ENCODE results near the gene PARD3. TPM values are rescaled to one million over a fixed set of nuclear protein-coding genes. Genes with fewer than 3 reads are reported as not detected.

The PARD3 gene
- total and polyA plus RNA-seq, 2 donors from 2014 or later = 21.1 to 47.5 TPM

DNA sequence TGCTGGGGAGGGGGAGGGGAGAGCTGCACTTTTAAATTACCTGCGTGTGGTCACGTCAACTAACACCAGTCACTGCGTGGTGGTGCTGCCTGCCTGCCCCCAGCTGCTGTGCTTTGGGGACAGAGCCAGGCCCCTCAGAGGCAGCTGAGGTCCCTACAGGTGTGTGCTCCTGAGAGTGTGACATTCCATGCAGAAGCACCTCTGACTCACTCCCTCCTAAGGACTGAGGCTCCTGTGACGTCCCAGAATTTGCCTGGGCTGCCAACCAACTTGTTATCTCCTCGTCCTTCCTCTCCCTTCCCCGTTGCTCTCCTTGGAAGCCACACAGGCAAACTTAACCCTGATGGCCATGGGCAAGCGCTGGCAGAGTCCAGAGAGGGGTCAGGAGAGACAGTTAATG, 563.0 kb downstream of the PARD3 start:
- FAIRE-seq (no peak), DNase-seq (no peak)
- H3K27me3 ChIP-seq (ENCODE audit: control insufficient read depth, insufficient read depth, low read length) = no peaks in the 10 kb centered on the region
- H3K9me3 ChIP-seq (ENCODE audit: control insufficient read depth in 2 of 3, insufficient read depth in 1 of 3, low read length in 3 of 3) = no peaks in the 10 kb centered on the region
- no peak overlapping the region for H3K27ac ChIP-seq (ENCODE audit: low read depth in 2 of 2, low read length in 2 of 2)
- H3K9ac ChIP-seq (ENCODE audit: low read length in 3 of 3) = no peak overlapping the region
- no peaks in the 10 kb centered on the region for H3K36me3 ChIP-seq (ENCODE audit: control insufficient read depth in 2 of 3, insufficient read depth in 3 of 3, low read length in 3 of 3)
- H3K4me3 ChIP-seq (ENCODE audit: low read length in 3 of 3) = no peak overlapping the region
- H3K4me1 ChIP-seq (ENCODE audit: control insufficient read depth in 2 of 3, insufficient read depth in 2 of 3, low read depth in 1 of 3, low read length in 3 of 3) = no peaks in the 10 kb centered on the region
- intact Hi-C loops (cut with DNase I) = no loop called here
- TF ChIP-seq CTCF (IDR thresholded peaks at IDR 0.05; ENCODE audit: borderline replicate concordance, extremely low read depth, insufficient read depth) = no peak

DNA sequence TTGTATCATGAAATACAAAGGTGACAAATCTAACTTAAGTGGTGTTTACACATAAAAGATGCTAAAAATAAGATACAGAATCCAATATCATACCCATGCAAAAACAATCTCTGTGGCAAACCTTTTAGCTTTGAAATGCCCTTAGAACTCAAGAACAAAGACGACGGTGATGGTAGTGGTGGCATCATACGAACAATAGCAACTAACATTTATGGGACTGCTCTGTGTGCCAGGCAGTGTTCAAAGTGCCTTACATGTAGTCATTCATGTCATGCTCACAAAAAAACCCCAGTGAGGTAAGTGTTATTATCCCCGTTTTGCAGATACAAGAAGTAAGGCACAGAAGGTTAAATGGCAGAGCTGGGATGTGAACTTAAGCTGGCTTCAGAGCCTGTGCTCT, 563.9 kb downstream of the PARD3 start:
- H3K27ac ChIP-seq (ENCODE audit: low read depth in 2 of 2, low read length in 2 of 2) = no peak overlapping the region
- no peaks in the 10 kb centered on the region for H3K4me1 ChIP-seq (ENCODE audit: control insufficient read depth in 2 of 3, insufficient read depth in 2 of 3, low read depth in 1 of 3, low read length in 3 of 3)
- H3K36me3 ChIP-seq (ENCODE audit: control insufficient read depth in 2 of 3, insufficient read depth in 3 of 3, low read length in 3 of 3) = no peaks in the 10 kb centered on the region
- FAIRE-seq = no peak
- no peaks in the 10 kb centered on the region for H3K9me3 ChIP-seq (ENCODE audit: control insufficient read depth in 2 of 3, insufficient read depth in 1 of 3, low read length in 3 of 3)
- no peak overlapping the region for H3K4me3 ChIP-seq (ENCODE audit: low read length in 3 of 3)
- no peak for TF ChIP-seq CTCF (IDR thresholded peaks at IDR 0.05; ENCODE audit: borderline replicate concordance, extremely low read depth, insufficient read depth)
- DNase-seq = no peak
- no peak overlapping the region for H3K9ac ChIP-seq (ENCODE audit: low read length in 3 of 3)
- H3K27me3 ChIP-seq (ENCODE audit: control insufficient read depth, insufficient read depth, low read length) = no peaks in the 10 kb centered on the region
- intact Hi-C loops (cut with DNase I) = no loop called here

- Histone ChIP-seq H3K4me3 (ENCODE audit: low read length in 3 of 3) (no peak overlapping the region), H3K9me3 (ENCODE audit: control insufficient read depth in 2 of 3, insufficient read depth in 1 of 3, low read length in 3 of 3) (no peaks in the 10 kb centered on the region), H3K4me1 (ENCODE audit: control insufficient read depth in 2 of 3, insufficient read depth in 2 of 3, low read depth in 1 of 3, low read length in 3 of 3) (no peaks in the 10 kb centered on the region), H3K27ac (ENCODE audit: low read depth in 2 of 2, low read length in 2 of 2) (no peak overlapping the region), H3K9ac (ENCODE audit: low read length in 3 of 3) (no peak overlapping the region), H3K27me3 (ENCODE audit: control insufficient read depth, insufficient read depth, low read length) (no peaks in the 10 kb centered on the region), H3K36me3 (ENCODE audit: control insufficient read depth in 2 of 3, insufficient read depth in 3 of 3, low read length in 3 of 3) (no peaks in the 10 kb centered on the region)
- FAIRE-seq (no peak), DNase-seq (no peak)
- no peak for TF ChIP-seq CTCF (IDR thresholded peaks at IDR 0.05; ENCODE audit: borderline replicate concordance, extremely low read depth, insufficient read depth)
- intact Hi-C loops (cut with DNase I) = no loop called here
Measured at GRCh38 chr10:34250722-34251121, 564.4 kb downstream of the PARD3 start.

GRCh38 chr10:34249634-34250033, 565.5 kb downstream of the PARD3 start:
- TF ChIP-seq CTCF (IDR thresholded peaks at IDR 0.05; ENCODE audit: borderline replicate concordance, extremely low read depth, insufficient read depth) = no peak

More at GRCh38 chr10:34249634-34250033, 565.5 kb downstream of the PARD3 start:
- DNase-seq = no peak
- intact Hi-C loops (cut with DNase I) = no loop called here
- no peak for FAIRE-seq
- Histone ChIP-seq H3K4me1 (ENCODE audit: control insufficient read depth in 2 of 3, insufficient read depth in 2 of 3, low read depth in 1 of 3, low read length in 3 of 3) (no peaks in the 10 kb centered on the region), H3K4me3 (ENCODE audit: low read length in 3 of 3) (no peak overlapping the region), H3K36me3 (ENCODE audit: control insufficient read depth in 2 of 3, insufficient read depth in 3 of 3, low read length in 3 of 3) (no peaks in the 10 kb centered on the region), H3K9ac (ENCODE audit: low read length in 3 of 3) (no peak overlapping the region), H3K27me3 (ENCODE audit: control insufficient read depth, insufficient read depth, low read length) (no peaks in the 10 kb centered on the region), H3K27ac (ENCODE audit: low read depth in 2 of 2, low read length in 2 of 2) (no peak overlapping the region), H3K9me3 (ENCODE audit: control insufficient read depth in 2 of 3, insufficient read depth in 1 of 3, low read length in 3 of 3) (no peaks in the 10 kb centered on the region)

All from kidney (tissue), 14 donors.